MG63 (cell line): ENCODE results near the gene TTC21B. TPM values are rescaled to one million over a fixed set of nuclear protein-coding genes. Genes with fewer than 3 reads are reported as not detected.
"Not testable (repeated sequence)": the region's sequence is repeated elsewhere in the genome, so short reads cannot be mapped to it uniquely, and the experiment has no call there.

Experiments used
- DNase-seq: peaks from one replicate; pipeline ENCODE4 v3.0.0-alpha.2; 2020
- H3K27me3 ChIP-seq: fragments of 250-450 bp; sonication (Bioruptor Pico); 2 replicates; pipeline ENCODE4 v1.5.1; 2020; ENCODE audit warnings: mild to moderate bottlenecking, moderate library complexity
- H3K36me3 ChIP-seq: fragments of 250-450 bp; sonication (Bioruptor Pico); 2 replicates; pipeline ENCODE4 v1.5.1; 2020; ENCODE audit warnings: mild to moderate bottlenecking, moderate library complexity
- H3K4me3 ChIP-seq: fragments of 250-450 bp; sonication (Bioruptor Pico); 2 replicates; pipeline ENCODE4 v1.5.1; 2020; ENCODE audit warnings: mild to moderate bottlenecking, moderate library complexity
- H3K9me3 ChIP-seq: fragments of 250-450 bp; sonication (Bioruptor Pico); 2 replicates; pipeline ENCODE4 v1.5.1; 2020; ENCODE audit warnings: mild to moderate bottlenecking, moderate library complexity
- total RNA-seq: library from RNA; depleted of rRNA; stranded (reverse); fragments of >200 nt; shearing (Covaris generic); gene quantifications from 2 replicates; pipeline ENCODE4 v1.2.3, GENCODE V29; 2014; ENCODE audit warnings: low replicate concordance; rRNA removed

TTC21B gene
- total RNA-seq: 5.0 and 6.6 TPM in 2 replicates

- Histone ChIP-seq H3K4me3 (peak within 1 kb of the TSS; percentile 76), H3K36me3 (no peaks in the 10 kb centered on the region; the same call in none of the 2 replicates), H3K9me3 (no peaks in the 10 kb centered on the region), H3K27me3 (no peaks in the 10 kb centered on the region)
- DNase-seq: peak; percentile 96
Observed at GRCh38 chr2:165953655-165954606, at the start of gene TTC21B. TSS of gene TTC21B (minus strand) at chr2:165953776. CDS start at chr2:165953705, 71 bp downstream.

GRCh38 chr2:166000401-166000800, 46.8 kb upstream of the TTC21B start:
- Histone ChIP-seq H3K4me3 (no peak overlapping the region), H3K9me3 (no peaks in the 10 kb centered on the region), H3K36me3 (no peaks in the 10 kb centered on the region), H3K27me3 (no peaks in the 10 kb centered on the region; the same call in 1 of the 2 replicates)
- no peak for DNase-seq

GRCh38 chr2:165990846-165991245, 37.3 kb upstream of the TTC21B start:
- Histone ChIP-seq H3K27me3 (no peaks in the 10 kb centered on the region; the same call in 1 of the 2 replicates), H3K36me3 (no peaks in the 10 kb centered on the region), H3K4me3 (no peak overlapping the region), H3K9me3 (no peaks in the 10 kb centered on the region)
- DNase-seq: no peak

- H3K9me3 ChIP-seq: no peaks in the 10 kb centered on the region
- DNase-seq: no peak
- no peaks in the 10 kb centered on the region for H3K27me3 ChIP-seq
- no peaks in the 10 kb centered on the region for H3K36me3 ChIP-seq
- H3K4me3 ChIP-seq: no peak overlapping the region
Observed at GRCh38 chr2:165989851-165990250, 36.3 kb upstream of the TTC21B start.

GRCh38 chr2:165985120-165985519, 31.5 kb upstream of the TTC21B start:
- Histone ChIP-seq H3K4me3 (no peak overlapping the region), H3K36me3 (no peaks in the 10 kb centered on the region), H3K27me3 (no peaks in the 10 kb centered on the region), H3K9me3 (no peaks in the 10 kb centered on the region)
- no peak for DNase-seq

GRCh38 chr2:165972161-165972560, 18.6 kb upstream of the TTC21B start:
- not testable (repeated sequence) for H3K4me3 ChIP-seq, DNase-seq, H3K27me3 ChIP-seq, H3K9me3 ChIP-seq, H3K36me3 ChIP-seq

GRCh38 chr2:165970663-165971062, 17.1 kb upstream of the TTC21B start:
- H3K9me3 ChIP-seq: no peaks in the 10 kb centered on the region
- DNase-seq: no peak
- no peak overlapping the region for H3K4me3 ChIP-seq
- no peaks in the 10 kb centered on the region for H3K27me3 ChIP-seq
- no peaks in the 10 kb centered on the region for H3K36me3 ChIP-seq

- DNase-seq: no peak
- Histone ChIP-seq H3K27me3 (no peaks in the 10 kb centered on the region), H3K9me3 (no peaks in the 10 kb centered on the region), H3K4me3 (no peak overlapping the region), H3K36me3 (no peaks in the 10 kb centered on the region)
Observed at GRCh38 chr2:165969227-165969626, 15.7 kb upstream of the TTC21B start.

- DNase-seq: no peak
- no peak overlapping the region for H3K4me3 ChIP-seq
- no peaks in the 10 kb centered on the region for H3K36me3 ChIP-seq
- no peaks in the 10 kb centered on the region for H3K9me3 ChIP-seq
- no peaks in the 10 kb centered on the region for H3K27me3 ChIP-seq
Observed at GRCh38 chr2:165967746-165968145, 14.2 kb upstream of the TTC21B start.

- Histone ChIP-seq H3K4me3 (no peak overlapping the region), H3K36me3 (no peaks in the 10 kb centered on the region), H3K9me3 (no peaks in the 10 kb centered on the region), H3K27me3 (no peaks in the 10 kb centered on the region)
- no peak for DNase-seq
Observed at GRCh38 chr2:165961818-165962217, 8.2 kb upstream of the TTC21B start.

- H3K27me3 ChIP-seq: no peaks in the 10 kb centered on the region
- DNase-seq: no peak
Observed at GRCh38 chr2:165959371-165959770, 5.8 kb upstream of the TTC21B start.

GRCh38 chr2:165958313-165958960, 4.9 kb upstream of the TTC21B start:
- H3K27me3 ChIP-seq: no peaks in the 10 kb centered on the region
- H3K36me3 ChIP-seq: no peaks in the 10 kb centered on the region
- no peak for DNase-seq
- no peak overlapping the region for H3K4me3 ChIP-seq
- H3K9me3 ChIP-seq: no peaks in the 10 kb centered on the region

More at GRCh38 chr2:165959371-165959770, 5.8 kb upstream of the TTC21B start:
- Histone ChIP-seq H3K9me3 (no peaks in the 10 kb centered on the region), H3K36me3 (no peaks in the 10 kb centered on the region), H3K4me3 (no peak overlapping the region)

- no peak for DNase-seq
- no peak overlapping the region for H3K4me3 ChIP-seq
Observed at GRCh38 chr2:165957030-165957675, 3.6 kb upstream of the TTC21B start.

GRCh38 chr2:165953306-165953654, 296 bp downstream of the TTC21B start:
- Histone ChIP-seq H3K36me3 (peaks cover 5% of the 10 kb centered on the region), H3K9me3 (no peaks in the 10 kb centered on the region), H3K4me3 (peak overlapping the region; percentile 76), H3K27me3 (no peaks in the 10 kb centered on the region)
- no peak for DNase-seq

More at GRCh38 chr2:165957030-165957675, 3.6 kb upstream of the TTC21B start:
- H3K9me3 ChIP-seq: no peaks in the 10 kb centered on the region
- no peaks in the 10 kb centered on the region for H3K36me3 ChIP-seq
- H3K27me3 ChIP-seq: no peaks in the 10 kb centered on the region

- H3K36me3 ChIP-seq: peaks cover 10% of the 10 kb centered on the region
- peak overlapping the region; percentile 76 for H3K4me3 ChIP-seq
- no peak for DNase-seq
- no peaks in the 10 kb centered on the region for H3K27me3 ChIP-seq
- no peaks in the 10 kb centered on the region for H3K9me3 ChIP-seq
Observed at GRCh38 chr2:165952741-165953211, 800 bp downstream of the TTC21B start.

- Histone ChIP-seq H3K9me3 (no peaks in the 10 kb centered on the region), H3K4me3 (no peak overlapping the region), H3K27me3 (no peaks in the 10 kb centered on the region), H3K36me3 (peaks cover 13% of the 10 kb centered on the region)
- no peak for DNase-seq
Observed at GRCh38 chr2:165952085-165952484, 1.5 kb downstream of the TTC21B start.

GRCh38 chr2:165950438-165950837, 3.1 kb downstream of the TTC21B start:
- DNase-seq: no peak
- peaks cover 19% of the 10 kb centered on the region for H3K36me3 ChIP-seq
- no peak overlapping the region for H3K4me3 ChIP-seq
- no peaks in the 10 kb centered on the region for H3K9me3 ChIP-seq
- no peaks in the 10 kb centered on the region for H3K27me3 ChIP-seq
